Stimulated activated CD8-positive, alpha-beta memory T cell treated with anti-CD3 and anti-CD28 coated beads, Interleukin-2, amount 100 ng/mL, for 48 hours (primary cell): ENCODE measurements around the gene FSIP1.

Source experiments
- DNase-seq, 2 donors: peaks; one replicate each; pipeline ENCODE4 v3.0.0-alpha.2; 2020; ENCODE audit warnings: low read depth in 2 of 2

The FSIP1 gene

DNA sequence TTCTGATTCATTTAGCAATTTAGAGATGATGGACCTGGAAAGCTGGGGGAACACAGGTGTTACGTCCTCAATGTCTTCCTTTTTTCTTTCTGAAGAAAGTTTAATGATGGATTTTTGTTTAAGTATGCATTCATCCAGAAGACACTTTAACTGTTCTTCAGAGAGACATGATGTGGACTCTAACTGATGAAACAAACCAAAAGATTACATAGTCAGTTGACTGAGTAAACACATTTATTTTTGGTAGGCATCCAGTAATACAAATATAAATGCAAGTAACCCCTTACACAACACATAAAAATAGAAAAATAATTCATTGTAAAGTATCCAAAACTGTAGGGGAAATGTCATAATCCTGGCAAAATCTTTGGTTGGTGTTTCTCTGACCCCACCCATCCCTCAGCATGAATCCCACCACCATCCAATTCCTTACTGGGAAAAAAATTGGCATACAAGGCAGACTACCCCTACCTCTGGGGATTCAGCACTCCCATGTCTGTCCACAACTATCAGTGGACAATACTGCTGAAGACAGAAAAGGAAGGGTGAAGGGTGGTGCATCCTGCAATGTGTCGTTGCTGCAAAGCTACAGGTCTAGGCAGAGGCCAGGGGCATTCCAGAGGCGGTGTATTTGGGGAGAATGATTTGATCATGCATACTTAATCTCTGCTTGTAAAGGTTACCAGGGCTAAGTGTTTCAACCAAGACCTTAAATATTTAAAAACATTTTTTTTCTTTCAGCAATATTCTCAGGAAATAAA lies 164.4 kb downstream of the FSIP1 start:
- DNase-seq: no peak

DNA sequence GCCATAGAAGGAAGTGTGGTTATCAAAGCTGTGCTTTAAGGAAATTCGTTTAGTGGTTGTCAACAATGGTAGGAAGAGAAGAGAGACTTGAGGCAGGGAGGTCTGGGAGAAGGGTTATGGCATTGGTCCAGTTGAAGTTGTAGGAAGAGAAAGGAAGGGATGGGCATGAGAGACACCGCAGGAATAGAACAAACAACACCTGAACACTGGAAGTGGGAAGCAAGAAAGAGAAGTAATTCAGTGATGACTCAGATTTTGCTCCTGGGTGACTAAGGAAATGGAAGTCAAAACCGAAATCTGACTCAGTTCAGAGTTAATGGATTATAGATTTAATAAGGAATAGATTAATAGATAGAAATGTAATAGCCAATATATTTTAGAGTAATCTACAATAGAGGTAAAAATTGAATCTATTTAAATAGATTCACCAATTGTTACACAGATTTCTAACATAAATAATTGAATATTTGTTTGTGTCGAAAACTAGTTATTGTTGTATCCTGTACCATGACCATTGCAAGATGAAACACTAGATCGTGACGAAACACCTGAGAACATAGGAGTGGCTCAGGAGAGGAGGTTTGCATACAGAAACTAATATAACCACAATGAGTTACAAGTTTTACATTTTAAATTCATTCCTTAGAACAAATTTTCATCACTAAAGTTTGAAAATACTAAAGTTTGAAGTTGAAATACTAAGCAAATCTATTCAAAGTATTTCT lies 165.7 kb downstream of the FSIP1 start:
- DNase-seq: no peak

DNA sequence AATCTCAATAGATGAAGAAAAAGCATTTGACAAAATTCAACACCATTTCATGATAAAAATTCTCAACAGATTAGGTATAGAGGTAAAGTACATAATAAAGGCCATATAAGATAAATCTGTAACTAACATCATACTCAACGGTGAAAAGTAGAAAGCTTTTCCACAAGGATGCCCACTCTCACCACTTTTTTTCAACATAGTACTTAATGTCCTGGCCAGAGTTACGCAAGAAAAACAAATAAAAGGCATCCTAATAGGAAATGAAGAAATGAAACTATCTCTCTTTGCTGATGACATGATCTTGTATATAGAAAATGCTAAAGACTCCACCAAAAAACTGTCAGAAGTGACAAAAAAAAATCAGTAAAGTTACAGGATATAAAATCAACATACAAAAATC lies 168.8 kb downstream of the FSIP1 start:
- no peak for DNase-seq

DNA sequence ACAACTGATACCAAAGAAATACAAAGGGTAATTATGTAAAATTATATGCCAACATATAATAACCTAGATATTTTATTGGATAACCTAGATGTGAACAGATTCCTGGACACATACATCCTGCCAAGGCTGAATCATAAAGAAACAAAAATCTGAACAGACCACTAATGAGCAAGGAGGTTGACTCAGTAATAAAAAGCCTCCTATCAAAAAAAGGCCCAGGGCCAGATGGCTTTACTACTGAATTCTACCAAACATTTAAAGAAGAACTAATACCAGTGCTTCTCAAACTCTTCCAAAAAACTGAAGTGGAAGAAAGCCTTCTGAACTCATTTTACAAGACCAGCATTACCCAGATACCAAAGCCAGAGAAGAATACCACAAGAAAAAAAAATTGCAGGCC lies 169.4 kb downstream of the FSIP1 start:
- no peak for DNase-seq

DNA sequence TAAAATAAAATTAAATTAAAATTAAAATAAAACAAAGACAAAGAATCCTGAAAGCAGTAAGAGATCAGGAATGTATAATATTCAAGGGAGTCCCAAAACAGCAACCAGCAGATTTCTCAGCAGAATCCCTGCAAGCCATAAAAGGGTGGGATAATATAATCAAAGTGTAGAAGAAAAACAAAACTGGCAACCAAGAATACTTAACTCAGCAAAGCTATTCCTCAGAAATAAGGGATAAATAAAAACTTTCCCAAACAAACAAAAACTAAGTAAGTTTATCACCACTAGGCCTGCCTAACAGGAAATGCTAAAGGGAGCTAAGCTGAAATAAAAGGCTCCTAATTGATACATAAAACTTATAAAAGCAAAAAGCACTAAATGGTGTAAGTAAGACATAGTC lies 172.0 kb downstream of the FSIP1 start:
- DNase-seq: no peak

DNA sequence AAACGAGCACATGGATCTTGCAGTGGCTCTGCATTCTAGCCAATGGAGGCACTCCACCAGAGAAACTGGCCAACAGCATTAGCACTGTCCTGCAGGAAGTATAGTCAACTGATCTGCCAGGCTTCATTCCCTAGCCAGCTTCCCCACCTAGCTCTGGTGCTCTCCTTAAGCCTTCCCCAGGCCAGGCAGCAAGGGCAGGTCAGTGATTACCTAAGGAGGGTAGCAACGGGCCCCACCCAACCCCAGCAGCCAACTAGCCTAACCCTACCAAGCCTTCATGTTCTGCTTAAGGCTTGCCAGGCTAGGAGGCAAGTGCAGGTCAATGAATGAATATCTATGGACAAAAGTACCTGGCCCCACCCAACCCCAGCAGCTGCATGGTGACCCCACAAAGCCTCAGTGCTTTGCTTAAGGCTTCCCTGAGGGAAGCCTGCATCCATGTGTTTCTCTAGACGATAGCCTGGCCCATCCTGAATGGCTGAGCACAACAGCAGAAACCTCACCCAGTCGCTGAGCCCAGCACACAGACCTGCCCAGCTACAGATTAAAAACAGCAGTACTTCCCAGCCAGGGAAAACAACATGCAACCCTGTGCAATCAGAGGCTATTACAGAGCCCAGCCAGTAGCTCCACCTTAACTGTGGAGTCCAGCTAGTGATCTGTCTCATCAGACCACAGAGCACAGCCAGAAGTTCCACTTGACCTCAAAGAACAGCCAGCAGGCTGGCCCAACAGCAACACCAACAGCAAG lies 173.3 kb downstream of the FSIP1 start:
- no peak for DNase-seq

DNA sequence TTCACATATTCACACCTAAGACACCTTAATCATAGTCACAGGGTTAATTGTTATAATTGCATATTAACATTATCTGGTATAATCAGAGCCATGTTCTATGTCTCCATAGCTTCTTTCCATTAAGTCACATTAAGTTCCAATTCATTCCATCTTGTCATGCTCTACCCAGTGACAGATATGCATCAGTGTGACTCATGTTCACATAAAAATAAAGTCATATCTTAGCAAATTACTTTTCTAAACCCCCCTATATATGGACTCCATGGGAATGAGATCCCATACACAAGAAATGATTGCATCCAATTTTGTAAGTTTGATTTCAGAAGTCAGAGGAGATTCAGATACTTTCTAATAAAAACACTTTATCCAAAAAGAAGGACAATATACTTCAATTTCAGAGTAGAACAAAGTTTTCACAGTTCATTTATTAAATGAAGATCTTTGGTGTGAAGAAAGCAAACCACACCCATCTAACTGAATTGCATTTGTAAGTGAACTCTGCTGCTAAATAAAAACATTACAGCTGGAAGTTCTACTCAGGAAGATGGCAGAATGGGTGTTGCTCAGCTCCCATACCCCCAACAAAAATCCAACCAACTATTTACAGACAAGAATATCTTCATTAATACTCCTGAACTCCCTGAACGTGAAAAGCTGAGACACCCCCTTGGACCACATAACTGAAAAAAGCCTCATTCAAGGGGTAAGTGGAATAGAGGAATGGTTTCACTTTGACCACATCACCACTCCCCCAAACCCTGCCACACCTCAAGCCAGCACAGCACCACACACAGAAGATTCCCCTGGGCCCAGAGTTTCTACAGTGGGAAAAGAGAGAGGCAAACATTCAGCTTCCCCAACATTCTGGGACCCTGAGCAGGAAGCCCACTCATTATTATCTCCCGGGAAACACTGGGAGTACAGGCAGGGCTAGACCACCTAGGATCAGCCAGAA lies 174.2 kb downstream of the FSIP1 start:
- DNase-seq: no peak

DNA sequence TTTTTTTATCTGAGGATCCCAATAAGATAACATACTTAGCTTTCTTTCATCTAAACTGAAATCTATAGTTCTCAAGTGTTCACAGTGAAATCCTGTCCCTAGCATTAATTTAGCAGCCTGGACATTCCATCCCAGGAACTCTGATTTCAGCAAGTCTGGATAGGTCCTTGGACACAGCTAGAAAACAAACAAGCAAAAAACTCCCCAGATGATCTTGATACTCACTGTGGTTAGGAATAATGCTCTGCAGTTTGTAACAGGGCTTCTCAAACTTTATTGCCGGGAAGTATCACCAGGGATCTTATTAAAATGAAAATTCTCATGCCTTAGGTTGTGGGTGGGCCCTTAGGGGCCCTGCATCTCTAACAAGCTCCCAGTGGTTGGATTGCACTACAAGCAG lies 177.5 kb downstream of the FSIP1 start:
- DNase-seq: no peak

DNA sequence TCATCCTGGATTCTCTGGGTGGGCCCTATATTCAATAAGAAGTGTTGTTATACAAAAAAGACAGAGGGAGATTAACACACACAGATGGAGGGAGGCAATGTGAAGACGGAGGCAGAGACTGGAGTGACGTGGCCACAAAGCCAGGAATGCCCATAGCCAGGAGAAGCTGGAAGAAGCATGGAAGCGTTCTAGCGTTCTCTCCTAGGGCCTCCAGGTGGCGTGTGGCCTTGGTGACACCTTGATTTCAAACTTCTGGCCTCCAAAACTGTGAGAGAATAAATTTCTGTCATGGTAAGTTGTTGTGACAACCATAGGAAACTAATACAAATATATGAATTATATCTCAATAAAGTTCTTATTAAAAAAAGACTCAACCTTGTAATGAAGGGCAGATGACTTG lies 180.5 kb downstream of the FSIP1 start:
- DNase-seq: no peak

DNA sequence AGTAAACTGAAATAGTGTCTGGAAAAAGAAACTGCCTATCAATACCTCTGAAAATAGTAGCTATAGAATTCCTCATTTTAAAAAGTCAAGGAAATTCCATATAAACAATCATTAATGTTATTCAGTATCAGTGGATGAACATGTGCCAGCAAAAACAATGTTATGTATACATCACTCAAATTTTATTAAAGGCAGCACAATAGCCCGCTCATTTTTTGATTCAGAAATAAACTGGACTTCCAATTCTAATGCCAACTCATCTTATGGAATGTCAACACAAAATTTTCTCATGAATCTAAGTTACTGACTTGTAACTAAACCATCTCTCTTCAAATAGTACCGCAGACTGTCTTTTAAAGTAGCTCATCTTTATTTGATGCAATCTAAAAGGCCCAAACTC lies 182.8 kb downstream of the FSIP1 start:
- no peak for DNase-seq

DNA sequence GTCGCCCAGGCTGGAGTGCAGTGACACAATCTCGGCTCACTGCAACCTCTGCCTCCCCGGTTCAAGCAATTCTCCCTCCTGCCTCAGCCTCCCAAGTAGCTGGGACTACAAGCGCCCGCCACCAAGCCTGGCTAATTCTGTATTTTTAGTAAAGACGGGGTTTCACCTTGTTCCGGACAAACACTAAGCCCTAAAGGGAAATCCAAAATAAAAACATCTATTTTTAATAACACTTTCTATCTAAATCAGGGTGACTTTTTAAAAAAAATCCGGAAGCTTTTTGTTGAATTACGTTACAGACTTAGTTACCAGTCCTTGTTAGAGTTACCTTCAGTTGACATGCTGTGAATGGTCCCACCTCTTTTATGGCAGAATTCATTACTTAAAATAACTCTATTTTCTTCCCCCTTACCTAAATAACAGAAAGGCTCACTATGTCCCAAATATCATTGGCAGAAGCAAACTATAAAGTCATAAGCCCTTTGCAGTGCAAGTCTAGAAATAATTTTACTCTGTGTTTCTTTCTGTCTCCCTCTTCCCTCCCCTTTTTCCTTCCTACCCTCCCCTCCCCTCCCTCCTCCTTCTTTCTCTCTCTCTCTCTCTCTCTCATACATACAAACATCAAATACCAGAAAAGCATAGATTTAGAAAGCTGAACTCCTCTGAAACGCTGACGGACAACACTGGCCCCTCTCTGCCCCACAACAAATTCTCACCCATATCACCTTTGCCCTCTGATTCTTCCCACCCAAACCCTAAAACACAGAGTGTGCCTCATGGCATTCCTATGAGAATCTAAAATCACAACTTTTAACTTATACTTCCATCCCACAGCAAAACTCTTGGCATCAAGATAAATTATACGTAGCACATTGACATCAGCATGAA lies 183.4 kb downstream of the FSIP1 start:
- no peak for DNase-seq

DNA sequence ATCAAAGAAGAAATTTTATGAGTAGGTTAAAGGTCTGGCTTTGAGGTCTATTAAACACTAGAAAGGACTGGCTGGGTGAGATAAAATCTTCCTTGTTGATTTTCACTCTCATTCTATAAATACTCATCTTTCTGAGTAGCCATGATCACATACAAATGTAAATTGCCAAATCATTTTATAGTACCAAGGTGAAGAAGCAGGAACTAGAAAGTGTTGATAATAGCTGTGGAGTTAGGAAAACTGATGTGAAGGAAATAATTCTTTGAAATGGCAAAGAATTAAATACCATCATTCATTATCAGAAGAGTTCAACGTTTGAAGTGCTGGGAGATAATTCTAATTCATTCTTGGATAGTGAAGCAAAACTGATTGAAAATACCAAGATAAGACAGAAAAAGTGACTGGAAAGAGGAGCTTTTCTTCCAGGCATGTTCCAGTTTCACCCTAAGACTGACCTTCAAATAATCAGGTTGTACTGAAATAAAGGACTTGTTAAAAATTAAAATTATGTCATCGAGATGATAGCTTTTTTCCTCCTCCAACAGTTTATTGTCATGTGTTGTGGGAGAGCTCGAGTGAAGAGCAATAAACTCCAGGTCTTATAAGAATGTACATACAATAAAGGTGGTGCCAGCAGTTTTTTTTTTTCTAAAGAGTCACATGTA lies 184.3 kb downstream of the FSIP1 start:
- no peak for DNase-seq

DNA sequence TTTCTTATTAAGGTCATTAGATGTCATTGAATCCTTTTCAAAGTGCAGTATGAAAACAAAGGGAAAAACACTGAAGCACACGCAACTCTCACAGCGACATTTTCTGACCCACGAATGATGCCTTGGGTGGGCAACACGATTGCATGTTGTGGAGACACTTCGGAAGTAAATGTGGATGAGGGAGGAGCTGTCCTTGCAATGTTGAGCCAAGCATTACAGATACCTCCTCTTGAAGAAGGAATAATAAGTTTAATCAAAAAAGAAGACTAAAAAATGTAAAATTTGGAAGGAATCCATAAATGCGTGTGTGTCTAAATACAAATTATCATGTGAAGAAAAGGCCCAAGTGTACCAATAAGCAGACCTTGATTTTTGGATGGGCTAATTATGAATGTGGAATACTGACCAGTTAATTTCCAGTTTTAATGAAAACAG lies 184.9 kb downstream of the FSIP1 start:
- DNase-seq: no peak

DNA sequence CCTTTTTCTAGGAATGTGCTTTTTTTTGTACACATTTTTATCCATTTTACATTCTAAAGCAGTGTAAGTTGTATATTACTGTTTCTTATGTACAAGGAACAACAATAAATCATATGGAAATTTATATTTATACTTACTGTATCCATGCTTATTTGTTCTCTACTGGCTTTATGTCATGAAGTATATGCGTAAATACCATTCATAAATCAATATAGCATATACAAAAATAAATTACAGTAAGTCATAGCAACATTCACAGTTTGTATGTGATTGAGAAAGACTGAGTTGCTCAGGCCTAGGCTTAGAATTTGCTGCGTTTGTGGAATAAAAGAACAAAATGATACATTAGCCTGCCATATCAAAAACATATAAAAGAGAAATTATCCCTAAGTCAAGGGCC lies 185.3 kb downstream of the FSIP1 start:
- DNase-seq: no peak

DNA sequence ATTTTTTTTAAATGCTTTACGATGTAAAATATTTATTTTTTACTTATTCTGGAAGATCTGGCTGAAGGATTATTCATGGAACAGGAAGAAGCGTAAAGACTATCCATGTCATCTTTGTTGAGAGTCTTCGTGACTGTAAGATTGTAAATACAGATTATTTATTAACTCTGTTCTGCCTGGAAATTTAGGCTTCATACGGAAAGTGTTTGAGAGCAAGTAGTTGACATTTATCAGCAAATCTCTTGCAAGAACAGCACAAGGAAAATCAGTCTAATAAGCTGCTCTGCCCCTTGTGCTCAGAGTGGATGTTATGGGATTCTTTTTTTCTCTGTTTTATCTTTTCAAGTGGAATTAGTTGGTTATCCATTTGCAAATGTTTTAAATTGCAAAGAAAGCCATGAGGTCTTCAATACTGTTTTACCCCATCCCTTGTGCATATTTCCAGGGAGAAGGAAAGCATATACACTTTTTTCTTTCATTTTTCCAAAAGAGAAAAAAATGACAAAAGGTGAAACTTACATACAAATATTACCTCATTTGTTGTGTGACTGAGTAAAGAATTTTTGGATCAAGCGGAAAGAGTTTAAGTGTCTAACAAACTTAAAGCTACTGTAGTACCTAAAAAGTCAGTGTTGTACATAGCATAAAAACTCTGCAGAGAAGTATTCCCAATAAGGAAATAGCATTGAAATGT lies 186.1 kb downstream of the FSIP1 start:
- no peak for DNase-seq

DNA sequence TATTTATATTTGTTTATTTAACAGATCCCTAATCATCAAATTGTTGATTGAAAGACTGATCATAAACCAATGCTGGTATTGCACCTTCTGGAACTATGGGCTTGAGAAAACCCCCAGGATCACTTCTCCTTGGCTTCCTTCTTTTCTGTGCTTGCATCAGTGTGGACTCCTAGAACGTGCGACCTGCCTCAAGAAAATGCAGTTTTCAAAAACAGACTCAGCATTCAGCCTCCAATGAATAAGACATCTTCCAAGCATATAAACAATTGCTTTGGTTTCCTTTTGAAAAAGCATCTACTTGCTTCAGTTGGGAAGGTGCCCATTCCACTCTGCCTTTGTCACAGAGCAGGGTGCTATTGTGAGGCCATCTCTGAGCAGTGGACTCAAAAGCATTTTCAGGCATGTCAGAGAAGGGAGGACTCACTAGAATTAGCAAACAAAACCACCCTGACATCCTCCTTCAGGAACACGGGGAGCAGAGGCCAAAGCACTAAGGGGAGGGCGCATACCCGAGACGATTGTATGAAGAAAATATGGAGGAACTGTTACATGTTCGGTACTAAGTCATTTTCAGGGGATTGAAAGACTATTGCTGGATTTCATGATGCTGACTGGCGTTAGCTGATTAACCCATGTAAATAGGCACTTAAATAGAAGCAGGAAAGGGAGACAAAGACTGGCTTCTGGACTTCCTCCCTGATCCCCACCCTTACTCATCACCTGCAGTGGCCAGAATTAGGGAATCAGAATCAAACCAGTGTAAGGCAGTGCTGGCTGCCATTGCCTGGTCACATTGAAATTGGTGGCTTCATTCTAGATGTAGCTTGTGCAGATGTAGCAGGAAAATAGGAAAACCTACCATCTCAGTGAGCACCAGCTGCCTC lies 187.1 kb downstream of the FSIP1 start:
- no peak for DNase-seq

DNA sequence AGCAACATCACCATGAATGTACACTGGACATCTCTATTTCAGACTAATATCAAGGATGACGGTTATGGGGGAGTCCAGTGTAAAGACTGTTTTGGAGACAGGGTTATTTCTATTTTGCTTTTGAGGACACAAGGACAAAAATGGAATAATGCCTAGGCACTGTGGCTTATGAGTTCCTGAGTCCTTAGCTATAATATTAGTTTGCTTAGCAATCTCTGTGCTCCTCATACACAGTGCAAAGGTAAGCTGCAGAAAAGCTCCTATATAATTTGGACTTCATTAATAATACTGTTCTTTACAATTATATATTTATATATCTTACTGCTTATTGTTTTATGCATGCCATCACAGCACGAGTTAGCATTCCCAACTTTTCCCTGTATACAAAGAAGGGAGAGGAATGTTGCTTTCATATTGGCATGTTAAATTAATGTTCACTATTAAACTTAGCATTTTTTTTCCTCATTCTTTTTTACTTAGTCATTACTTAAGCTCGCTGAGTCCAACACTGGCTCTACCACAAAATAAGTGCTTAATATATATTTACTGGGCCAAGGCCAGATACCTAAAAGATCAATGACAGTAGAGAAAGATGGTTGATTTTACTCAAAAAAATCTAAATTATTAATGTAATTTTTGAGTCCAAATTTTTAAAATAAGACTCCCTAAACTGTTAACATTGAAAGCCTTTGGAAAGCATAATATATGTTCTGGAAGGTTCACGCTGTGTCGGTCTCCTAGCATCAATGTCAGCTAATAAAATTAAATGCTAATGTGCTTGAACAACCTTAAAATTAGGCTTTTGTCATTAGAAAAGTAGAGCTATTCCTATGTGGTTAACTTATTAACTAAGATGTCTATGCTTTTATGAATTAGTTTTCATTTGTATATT lies 187.9 kb downstream of the FSIP1 start:
- DNase-seq: no peak
